Esophagus (tissue), 2 donors: ENCODE results near the gene CYLD. TPM values are rescaled to one million over a fixed set of nuclear protein-coding genes. Genes with fewer than 3 reads are reported as not detected.

Source experiments
- H3K27ac ChIP-seq, 2 donors: one replicate each; pipeline ENCODE4 v1.5.1; 2013; ENCODE audit warnings: low read depth in 2 of 2, mild to moderate bottlenecking in 2 of 2, inconsistent platforms in 1 of 2, low read length in 1 of 2, moderate library complexity in 1 of 2
- H3K27me3 ChIP-seq, 2 donors: one replicate each; pipeline ENCODE4 v1.6.1; 2013; ENCODE audit warnings: low read length in 2 of 2, control low read depth in 1 of 2, mild to moderate bottlenecking in 1 of 2; ENCODE audit not compliant: insufficient read depth in 2 of 2, control insufficient read depth in 1 of 2
- H3K36me3 ChIP-seq, 2 donors: one replicate each; pipeline ENCODE4 v1.6.1; 2013; ENCODE audit warnings: low read length in 1 of 2; ENCODE audit not compliant: control insufficient read depth in 2 of 2, insufficient read depth in 2 of 2
- H3K4me1 ChIP-seq, 2 donors: one replicate each; pipeline ENCODE4 v1.6.1; 2013; ENCODE audit warnings: low read length in 1 of 2; ENCODE audit not compliant: control insufficient read depth in 2 of 2, insufficient read depth in 2 of 2
- H3K4me3 ChIP-seq, 2 donors: one replicate each; pipeline ENCODE4 v1.5.1; 2013; ENCODE audit warnings: low read length in 2 of 2, mild to moderate bottlenecking in 2 of 2, low read depth in 1 of 2, moderate library complexity in 1 of 2
- H3K9me3 ChIP-seq, 2 donors: one replicate each; pipeline ENCODE4 v1.6.1; 2013; ENCODE audit warnings: mild to moderate bottlenecking in 2 of 2, low read depth in 1 of 2, low read length in 1 of 2, moderate library complexity in 1 of 2; ENCODE audit not compliant: control insufficient read depth in 2 of 2, insufficient read depth in 1 of 2
- WGBS, 2 donors: extraction: QIAGEN DNeasy Blood & Tissue Kit; methylation state at CpG; one replicate each; pipeline ENCODE4 v1.1.7; 2013; 5-methylcytosine and 5-hydroxymethylcytosine counted together
- polyA plus RNA-seq, 2 donors: library from polyadenylated mRNA; stranded (reverse); fragments of 200-250 nt; gene quantifications; one replicate each; pipeline ENCODE4 v1.2.3, GENCODE V29; 2013
- donor health status: healthy with polysubstance abuse.
- donor health status: Bipolar disorder and iron deficiency.

The CYLD gene
- polyA plus RNA-seq, 2 donors = 11.6 to 12.1 TPM

DNA sequence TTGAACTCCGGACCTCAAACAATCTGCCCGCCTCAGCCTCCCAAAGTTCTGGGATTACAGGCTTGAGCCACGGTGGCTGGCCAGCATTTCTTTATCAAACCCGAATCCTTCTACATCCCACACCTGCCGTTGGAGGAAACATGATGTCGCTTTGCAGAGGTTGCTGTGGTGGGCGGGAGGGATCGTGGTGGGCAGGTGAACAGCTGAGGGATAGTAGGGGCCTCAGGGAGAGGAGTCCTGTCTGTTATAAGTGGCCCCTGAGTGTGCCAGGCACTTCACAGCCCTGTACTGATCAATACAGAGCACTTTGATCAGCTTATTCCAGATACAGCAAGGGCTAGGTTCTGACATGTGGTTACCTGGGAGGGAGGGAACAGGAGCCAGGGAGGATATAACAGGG lies 76.5 kb downstream of the CYLD start:
- 88% methylated on average over 8 of the region's 8 CpGs for WGBS, 2 donors
- Histone ChIP-seq H3K27me3 (no peaks in the 10 kb centered on the region), H3K27ac (no peak overlapping the region), H3K4me3 (no peak overlapping the region), H3K36me3 (no peaks in the 10 kb centered on the region), H3K4me1 (no peaks in the 10 kb centered on the region), H3K9me3 (no peaks in the 10 kb centered on the region)

DNA sequence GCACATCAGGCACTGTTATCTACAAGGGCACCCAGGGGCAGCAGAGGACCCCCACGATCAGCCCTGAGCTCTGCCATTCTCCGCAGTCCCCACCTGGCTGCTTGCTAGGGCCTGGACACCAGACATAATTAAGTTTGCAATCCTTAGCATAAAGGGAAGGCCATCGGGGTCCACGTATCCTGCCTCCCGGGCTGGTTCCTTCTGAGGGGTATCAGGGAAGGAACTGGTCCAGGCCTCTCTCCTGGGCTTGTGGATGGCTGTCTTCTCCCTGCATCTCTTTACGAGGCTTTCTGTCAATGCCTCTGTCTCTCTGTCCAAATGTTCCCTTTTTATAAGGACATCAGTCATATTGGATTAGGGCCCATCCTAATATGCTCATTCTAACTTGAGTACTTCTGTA lies 77.8 kb downstream of the CYLD start:
- H3K4me3 ChIP-seq = no peak overlapping the region
- 88 to 92% methylated on average over 6 of the region's 6 CpGs for WGBS, 2 donors
- no peak overlapping the region for H3K27ac ChIP-seq
- no peaks in the 10 kb centered on the region for H3K27me3 ChIP-seq
- no peaks in the 10 kb centered on the region for H3K9me3 ChIP-seq
- no peaks in the 10 kb centered on the region for H3K4me1 ChIP-seq
- no peaks in the 10 kb centered on the region for H3K36me3 ChIP-seq

DNA sequence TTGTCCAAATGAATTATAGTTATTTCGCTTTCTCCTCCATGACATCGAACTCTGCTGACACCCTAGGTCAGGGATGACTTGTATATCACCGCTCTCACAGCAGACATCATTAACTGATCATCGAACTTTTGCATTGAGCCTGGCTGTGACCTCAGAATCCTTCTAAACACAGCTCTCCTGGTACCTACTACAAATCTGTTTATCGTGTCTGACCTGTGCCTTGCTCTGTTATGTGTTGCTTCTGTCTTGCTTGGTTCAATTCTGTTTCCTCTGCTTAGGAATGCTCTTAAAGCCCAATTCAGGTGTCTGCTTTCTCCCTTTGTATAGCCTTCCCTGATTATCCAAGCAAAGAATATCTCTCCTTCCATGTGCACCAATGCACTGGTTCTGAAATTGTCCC lies 78.3 kb downstream of the CYLD start:
- Histone ChIP-seq H3K27ac (no peak overlapping the region), H3K9me3 (no peaks in the 10 kb centered on the region), H3K27me3 (no peaks in the 10 kb centered on the region), H3K4me1 (no peaks in the 10 kb centered on the region), H3K36me3 (no peaks in the 10 kb centered on the region), H3K4me3 (no peak overlapping the region)
- WGBS, 2 donors = 91 to 94% methylated on average over 5 of the region's 5 CpGs

DNA sequence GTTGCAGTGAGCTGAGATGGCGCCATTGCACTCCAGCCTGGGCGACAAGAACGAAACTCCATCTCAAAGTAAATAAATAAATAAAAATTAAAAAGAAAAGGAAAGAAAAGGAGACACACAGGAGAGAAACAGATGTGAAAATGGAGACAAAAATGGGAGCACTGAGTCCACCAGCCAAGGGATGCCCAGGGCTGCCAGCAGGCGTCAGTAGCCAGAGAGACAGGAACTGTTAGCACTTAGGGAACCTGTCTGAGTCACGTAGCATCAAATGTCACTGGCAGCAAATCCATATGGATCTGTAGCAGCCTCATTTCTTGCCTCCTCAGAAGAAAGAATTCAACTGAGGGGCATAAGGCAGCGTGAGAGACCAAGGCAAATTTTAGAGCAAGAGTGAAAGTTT lies 79.7 kb downstream of the CYLD start:
- Histone ChIP-seq H3K27me3 (no peaks in the 10 kb centered on the region), H3K36me3 (no peaks in the 10 kb centered on the region), H3K4me1 (no peaks in the 10 kb centered on the region), H3K9me3 (no peaks in the 10 kb centered on the region), H3K27ac (no peak overlapping the region), H3K4me3 (no peak overlapping the region)
- WGBS, 2 donors = 83 to 87% methylated on average over 6 of the region's 6 CpGs

DNA sequence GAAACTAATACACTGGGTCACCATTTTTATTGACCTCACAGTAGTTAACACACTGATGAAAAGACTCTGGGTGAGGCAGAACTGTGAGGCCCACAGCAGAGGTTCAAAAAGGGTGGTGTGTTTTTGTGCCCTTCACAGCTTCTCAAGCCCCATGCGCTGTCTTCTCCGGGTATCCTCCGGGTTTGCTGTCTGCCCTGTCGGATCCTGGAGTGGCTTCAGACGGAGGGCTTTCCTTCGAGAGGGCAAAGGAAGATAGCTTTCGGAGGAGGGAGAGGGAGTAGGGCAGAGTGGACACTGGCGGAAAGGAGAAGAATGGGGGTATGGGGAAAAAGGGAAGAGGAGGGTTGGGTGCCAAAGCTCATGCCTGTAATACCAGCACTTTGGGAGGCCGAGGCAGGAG lies 80.8 kb downstream of the CYLD start:
- H3K36me3 ChIP-seq = no peaks in the 10 kb centered on the region
- H3K27ac ChIP-seq = no peak overlapping the region
- no peaks in the 10 kb centered on the region for H3K4me1 ChIP-seq
- 83 to 84% methylated on average over 9 of the region's 9 CpGs for WGBS, 2 donors
- no peaks in the 10 kb centered on the region for H3K27me3 ChIP-seq
- no peaks in the 10 kb centered on the region for H3K9me3 ChIP-seq
- no peak overlapping the region for H3K4me3 ChIP-seq

DNA sequence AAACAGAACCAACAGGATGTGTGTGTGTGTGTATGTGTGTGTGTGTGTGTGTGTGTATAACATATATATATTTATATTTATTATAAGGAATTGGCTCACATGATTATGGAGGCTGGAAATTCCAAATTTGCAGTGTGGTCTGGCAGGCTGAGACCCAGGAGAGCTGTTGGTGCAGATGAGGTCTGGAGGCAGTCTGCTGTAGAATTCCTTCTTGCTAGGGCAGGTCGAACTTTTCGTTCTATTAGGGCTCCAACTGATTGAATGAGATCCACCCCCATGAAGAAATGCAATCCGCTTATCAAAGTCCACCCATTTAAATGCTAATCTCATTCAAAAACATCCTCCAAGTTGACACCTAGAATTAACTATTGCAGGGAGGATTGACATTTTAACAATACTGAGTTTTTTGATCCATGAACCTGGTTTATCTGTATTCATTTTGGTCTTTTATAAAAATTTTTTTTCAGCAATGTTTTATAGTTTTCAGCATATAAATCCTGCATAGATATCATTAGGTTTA lies 85.0 kb downstream of the CYLD start:
- H3K4me3 ChIP-seq = no peak overlapping the region
- WGBS, 2 donors = 79 to 86% methylated on average over 3 of the region's 3 CpGs

DNA sequence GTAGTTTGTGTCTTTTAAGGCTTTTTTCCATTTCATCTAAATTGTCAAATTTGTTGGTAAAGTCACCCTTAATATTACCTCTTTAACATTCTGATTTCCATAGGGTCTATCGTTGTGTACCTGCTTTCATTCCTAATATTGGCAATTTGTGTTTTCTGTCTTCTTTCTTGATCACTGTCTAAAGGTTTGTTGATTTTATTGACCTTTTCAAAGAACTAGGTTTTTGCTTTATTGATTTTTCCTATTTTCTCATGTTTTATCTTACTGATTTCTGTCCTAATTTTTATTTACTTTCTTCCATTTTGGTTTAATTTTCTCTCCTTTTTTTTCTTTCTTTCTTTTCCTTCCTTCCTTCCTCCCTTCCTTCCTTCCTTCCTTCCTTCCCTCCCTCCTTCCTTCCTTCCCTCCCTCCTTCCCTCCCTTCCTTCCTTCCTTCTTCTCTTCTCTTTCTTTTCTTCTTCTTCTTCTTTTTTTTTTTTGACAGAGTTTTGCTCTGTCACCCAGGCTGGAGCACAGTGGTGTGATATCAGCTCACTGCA lies 86.3 kb downstream of the CYLD start:
- no peaks in the 10 kb centered on the region for H3K36me3 ChIP-seq
- no peak overlapping the region for H3K27ac ChIP-seq
- WGBS, 2 donors = 82 to 94% methylated on average over 1 of the region's 1 CpG
- no peak overlapping the region for H3K4me3 ChIP-seq
- no peaks in the 10 kb centered on the region for H3K9me3 ChIP-seq
- no peaks in the 10 kb centered on the region for H3K4me1 ChIP-seq
- H3K27me3 ChIP-seq = no peaks in the 10 kb centered on the region

More for the DNA sequence above, 85.0 kb downstream of the CYLD start:
- Histone ChIP-seq H3K27ac (no peak overlapping the region), H3K27me3 (no peaks in the 10 kb centered on the region), H3K9me3 (no peaks in the 10 kb centered on the region), H3K4me1 (no peaks in the 10 kb centered on the region), H3K36me3 (no peaks in the 10 kb centered on the region)

DNA sequence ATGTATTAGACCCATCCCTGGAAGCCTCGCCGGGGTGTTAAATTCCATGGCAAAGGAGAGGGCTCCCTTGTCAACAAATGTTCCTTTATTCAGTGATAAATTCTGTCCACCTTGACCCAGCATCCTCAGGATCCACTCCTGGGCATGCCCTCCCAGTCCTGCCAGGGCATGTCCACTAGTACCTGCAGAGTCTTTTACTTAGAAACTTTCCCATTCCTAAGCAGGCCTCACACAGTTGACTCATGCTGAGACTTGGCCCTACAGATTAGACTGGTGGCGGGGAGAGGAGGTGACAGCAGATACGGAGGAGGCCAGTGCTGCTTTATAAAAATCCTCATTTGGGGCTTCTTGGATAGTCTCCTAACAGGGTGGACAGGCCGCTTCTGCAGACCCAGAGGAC lies 88.8 kb downstream of the CYLD start:
- Histone ChIP-seq H3K9me3 (no peaks in the 10 kb centered on the region), H3K4me3 (no peak overlapping the region), H3K27me3 (no peaks in the 10 kb centered on the region), H3K27ac (no peak overlapping the region), H3K4me1 (no peaks in the 10 kb centered on the region), H3K36me3 (no peaks in the 10 kb centered on the region)
- WGBS, 2 donors = 80 to 85% methylated on average over 5 of the region's 5 CpGs

DNA sequence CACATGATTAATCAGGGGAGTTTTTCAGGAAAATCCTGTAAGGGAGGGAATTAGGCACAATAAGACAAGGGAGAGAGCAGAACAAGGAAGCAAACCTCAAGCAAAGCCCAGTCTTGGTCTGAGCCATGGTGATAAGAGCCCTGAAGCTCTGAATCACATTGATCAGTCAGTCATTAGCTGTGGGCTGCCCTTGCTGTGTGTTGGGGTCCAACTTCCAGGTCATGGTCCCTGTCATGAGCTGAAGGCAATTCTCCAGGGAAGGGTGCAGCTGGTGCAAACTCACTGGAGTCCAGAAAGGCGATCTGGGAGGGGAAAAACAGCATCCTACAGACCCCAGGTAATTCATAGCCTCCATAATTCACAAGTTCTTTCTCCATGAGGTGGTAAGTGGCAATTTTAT lies 89.9 kb downstream of the CYLD start:
- Histone ChIP-seq H3K36me3 (no peaks in the 10 kb centered on the region), H3K4me1 (no peaks in the 10 kb centered on the region), H3K27ac (no peak overlapping the region), H3K9me3 (no peaks in the 10 kb centered on the region), H3K27me3 (no peaks in the 10 kb centered on the region), H3K4me3 (no peak overlapping the region)
- WGBS, 2 donors = 93 to 100% methylated on average over 1 of the region's 1 CpG

DNA sequence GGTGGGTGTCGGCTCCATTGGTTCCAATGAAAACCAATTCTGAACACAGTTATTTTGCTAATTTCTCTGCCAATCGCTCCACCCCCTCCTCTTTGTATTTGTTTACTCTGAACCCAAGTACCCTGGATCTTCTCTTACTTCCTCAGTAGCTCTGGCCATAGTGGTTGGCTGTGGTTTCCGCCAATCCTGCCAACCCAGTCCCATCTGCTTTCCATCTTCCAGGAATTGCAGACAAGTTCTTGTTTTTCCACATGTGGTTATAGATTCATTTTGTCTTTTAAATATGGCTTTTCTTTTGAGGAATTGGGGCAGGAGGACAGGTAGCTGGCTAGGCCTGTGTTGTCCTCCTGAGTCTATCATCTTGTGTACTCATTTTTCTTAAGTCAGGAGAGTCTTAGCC lies 92.0 kb downstream of the CYLD start:
- Histone ChIP-seq H3K36me3 (no peaks in the 10 kb centered on the region), H3K9me3 (no peaks in the 10 kb centered on the region), H3K4me3 (no peak overlapping the region), H3K27me3 (no peaks in the 10 kb centered on the region), H3K27ac (no peak overlapping the region), H3K4me1 (no peaks in the 10 kb centered on the region)
- WGBS, 2 donors = 79 to 89% methylated on average over 3 of the region's 3 CpGs
